Measurements from ENCODE around the gene SUGCT.

GRCh38 chr7:40697653-40698052 is 562.8 kb downstream of the SUGCT start:
- TF ChIP-seq POLR2A (IDR thresholded peaks at IDR 0.05; ENCODE audit: low read depth, low read length), result no peak
- TF ChIP-seq POLR2AphosphoS5 (IDR thresholded peaks at IDR 0.05; ENCODE audit: low read depth, low read length), result no peak
- TF ChIP-seq TAF1 (IDR thresholded peaks at IDR 0.05; ENCODE audit: low read depth, low read length), result no peak
- no peak for TF ChIP-seq POU2F2 (IDR thresholded peaks at IDR 0.05; ENCODE audit: low read depth, low read length)
